ENCODE data around the gene PPP3CA.

Gene PPP3CA

GRCh38 chr4:101347267-101347556 is at the start of gene PPP3CA:
PPP3CA (minus strand) TSS chr4:101347526.
- no peak for DNase-seq

GRCh38 chr4:101393256-101393655 is 45.9 kb upstream of the PPP3CA start:
- DNase-seq: no peak

GRCh38 chr4:101370663-101371210 is 23.4 kb upstream of the PPP3CA start:
- no peak for DNase-seq

- DNase-seq: no peak
Measured at GRCh38 chr4:101367201-101367600, 19.9 kb upstream of the PPP3CA start.

GRCh38 chr4:101366331-101366730 is 19.0 kb upstream of the PPP3CA start:
- no peak for DNase-seq

GRCh38 chr4:101357751-101358150 is 10.4 kb upstream of the PPP3CA start:
- DNase-seq: no peak

- DNase-seq: no peak
Measured at GRCh38 chr4:101356928-101357327, 9.6 kb upstream of the PPP3CA start.

GRCh38 chr4:101355767-101356702 is 8.7 kb upstream of the PPP3CA start:
- no peak for DNase-seq

GRCh38 chr4:101355246-101355645 is 7.9 kb upstream of the PPP3CA start:
- no peak for DNase-seq

GRCh38 chr4:101349801-101350064 is 2.4 kb upstream of the PPP3CA start:
- no peak for DNase-seq

GRCh38 chr4:101348995-101349800 is 1.9 kb upstream of the PPP3CA start:
- peak; percentile 28 for DNase-seq

GRCh38 chr4:101348367-101348827 is 1.1 kb upstream of the PPP3CA start:
- no peak for DNase-seq

- peak; percentile 80 for DNase-seq
Measured at GRCh38 chr4:101347557-101348366, 436 bp upstream of the PPP3CA start.

GRCh38 chr4:101346351-101347266 is 717 bp downstream of the PPP3CA start:
- no peak for DNase-seq

GRCh38 chr4:101345596-101346350 is 1.6 kb downstream of the PPP3CA start:
- DNase-seq: peak; percentile 45

GRCh38 chr4:101345271-101345595 is 2.1 kb downstream of the PPP3CA start:
- no peak for DNase-seq

- DNase-seq: no peak
Measured at GRCh38 chr4:101339332-101339731, 8.0 kb downstream of the PPP3CA start.

GRCh38 chr4:101337688-101338087 is 9.6 kb downstream of the PPP3CA start:
- DNase-seq: no peak

- no peak for DNase-seq
Measured at GRCh38 chr4:101334963-101335572, 12.3 kb downstream of the PPP3CA start.

- no peak for DNase-seq
Measured at GRCh38 chr4:101332424-101332823, 14.9 kb downstream of the PPP3CA start.

- no peak for DNase-seq
Measured at GRCh38 chr4:101331017-101331416, 16.3 kb downstream of the PPP3CA start.

Measured in NCI-H1694 treated with DMSO at 0.1 percent for 48 hours (cell line).